Epithelial cell of esophagus (primary cell): Measurements from ENCODE around the gene SDC4.

Experiments used
- DNase-seq: peaks from one replicate; pipeline ENCODE4 v3.0.0; 2010; ENCODE audit warnings: low read depth
- H3K4me3 ChIP-seq: 2 replicates; pipeline ENCODE4 v1.5.1; 2011; ENCODE audit warnings: mild to moderate bottlenecking, low read length, control low read depth
- TF ChIP-seq, protein P1 (sequence below): IDR thresholded peaks from 2 replicates; pipeline ENCODE4 v1.5.1; 2011; ENCODE audit warnings: low read depth, mild to moderate bottlenecking, low read length, control low read depth, inconsistent platforms; ENCODE audit not compliant: insufficient read depth; ENCODE audit errors: missing control alignments

The SDC4 gene

GRCh38 chr20:45318948-45319347 lies 29.3 kb downstream of the SDC4 start:
- no peak overlapping the region for H3K4me3 ChIP-seq
- TF ChIP-seq, protein P1, sequence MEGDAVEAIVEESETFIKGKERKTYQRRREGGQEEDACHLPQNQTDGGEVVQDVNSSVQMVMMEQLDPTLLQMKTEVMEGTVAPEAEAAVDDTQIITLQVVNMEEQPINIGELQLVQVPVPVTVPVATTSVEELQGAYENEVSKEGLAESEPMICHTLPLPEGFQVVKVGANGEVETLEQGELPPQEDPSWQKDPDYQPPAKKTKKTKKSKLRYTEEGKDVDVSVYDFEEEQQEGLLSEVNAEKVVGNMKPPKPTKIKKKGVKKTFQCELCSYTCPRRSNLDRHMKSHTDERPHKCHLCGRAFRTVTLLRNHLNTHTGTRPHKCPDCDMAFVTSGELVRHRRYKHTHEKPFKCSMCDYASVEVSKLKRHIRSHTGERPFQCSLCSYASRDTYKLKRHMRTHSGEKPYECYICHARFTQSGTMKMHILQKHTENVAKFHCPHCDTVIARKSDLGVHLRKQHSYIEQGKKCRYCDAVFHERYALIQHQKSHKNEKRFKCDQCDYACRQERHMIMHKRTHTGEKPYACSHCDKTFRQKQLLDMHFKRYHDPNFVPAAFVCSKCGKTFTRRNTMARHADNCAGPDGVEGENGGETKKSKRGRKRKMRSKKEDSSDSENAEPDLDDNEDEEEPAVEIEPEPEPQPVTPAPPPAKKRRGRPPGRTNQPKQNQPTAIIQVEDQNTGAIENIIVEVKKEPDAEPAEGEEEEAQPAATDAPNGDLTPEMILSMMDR: no peak
- DNase-seq: no peak

- TF ChIP-seq, protein P1: no peak
- H3K4me3 ChIP-seq: no peak overlapping the region
- DNase-seq: no peak
Observed at GRCh38 chr20:45318386-45318939, 29.8 kb downstream of the SDC4 start.

- no peak overlapping the region for H3K4me3 ChIP-seq
- no peak for DNase-seq
- TF ChIP-seq, protein P1: no peak
Observed at GRCh38 chr20:45317826-45318225, 30.4 kb downstream of the SDC4 start.

- TF ChIP-seq, protein P1: no peak
Observed at GRCh38 chr20:45316150-45317080, 31.8 kb downstream of the SDC4 start.

DNA sequence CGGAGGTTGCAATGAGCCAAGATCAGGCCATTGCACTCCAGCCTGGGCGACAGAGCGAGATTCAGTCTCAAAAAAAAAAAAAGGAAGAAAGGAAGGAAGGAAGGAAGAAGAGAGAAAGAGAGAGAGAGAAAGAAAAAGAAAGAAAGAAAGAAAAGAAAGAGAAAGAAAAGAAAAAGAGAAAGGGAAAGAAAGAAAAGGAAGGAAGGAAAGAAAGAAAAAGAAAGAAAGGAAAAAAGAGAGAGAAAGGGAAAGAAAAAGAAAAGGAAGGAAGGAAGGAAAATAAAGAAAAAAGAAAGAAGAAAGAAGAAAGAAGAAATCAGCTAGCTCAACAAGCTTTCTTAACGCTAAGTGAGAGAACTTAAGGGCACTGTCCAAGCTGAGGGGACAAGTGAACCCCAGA lies 32.6 kb downstream of the SDC4 start:
- TF ChIP-seq, protein P1: no peak

More at GRCh38 chr20:45316150-45317080, 31.8 kb downstream of the SDC4 start:
- H3K4me3 ChIP-seq: no peak overlapping the region
- no peak for DNase-seq

DNA sequence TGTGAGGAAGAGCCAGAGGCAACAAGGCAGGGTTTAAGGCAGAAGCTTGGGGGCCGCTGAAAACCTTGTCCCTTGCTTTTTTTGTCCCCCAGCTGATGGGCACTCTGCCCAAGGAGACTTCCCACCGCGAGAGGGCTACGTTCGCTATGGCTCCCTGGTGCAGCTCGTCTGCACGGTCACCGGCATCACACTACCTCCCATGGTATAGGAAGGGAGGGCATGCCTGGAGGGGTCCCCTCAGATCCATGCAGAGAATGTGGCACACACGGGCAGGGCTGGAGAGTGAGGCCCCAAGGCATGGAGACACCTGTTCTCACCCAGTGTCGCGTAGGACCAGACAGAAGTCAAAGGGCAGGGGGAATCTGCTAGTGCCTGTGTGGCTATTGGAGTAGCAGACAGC lies 34.3 kb downstream of the SDC4 start:
- DNase-seq: no peak

More for the DNA sequence above, 32.6 kb downstream of the SDC4 start:
- no peak overlapping the region for H3K4me3 ChIP-seq
- no peak for DNase-seq

More for the DNA sequence above, 34.3 kb downstream of the SDC4 start:
- no peak overlapping the region for H3K4me3 ChIP-seq
- TF ChIP-seq, protein P1: no peak
